Kidney (tissue), 14 donors: Measurements from ENCODE around the gene MSL1. TPM values are rescaled to one million over a fixed set of nuclear protein-coding genes. Genes with fewer than 3 reads are reported as not detected.

Source experiments
- DNase-seq, 5 donors: peaks; one replicate each; pipeline ENCODE4 v3.0.0-alpha.2; 2013 to 2020
- FAIRE-seq: peaks from 2 replicates; lab custom pipeline; 2012; peaks lifted over from hg19 to GRCh38; lab: Jason Lieb, UNC
- H3K27ac ChIP-seq, 2 donors: one replicate each; pipeline ENCODE4 v1.7.0; 2013; ENCODE audit warnings: low read depth in 2 of 2, low read length in 2 of 2, inconsistent platforms in 1 of 2
- H3K27me3 ChIP-seq: one replicate; pipeline ENCODE4 v1.7.1; 2013; ENCODE audit warnings: low read length, inconsistent platforms; ENCODE audit not compliant: control insufficient read depth, insufficient read depth
- H3K36me3 ChIP-seq, 3 donors: one replicate each; pipeline versions ENCODE4 v1.7.0 to v1.7.1; 2013; ENCODE audit warnings: low read length in 3 of 3, control low read depth in 1 of 3, inconsistent platforms in 1 of 3; ENCODE audit not compliant: insufficient read depth in 3 of 3, control insufficient read depth in 2 of 3
- H3K4me1 ChIP-seq, 3 donors: one replicate each; pipeline versions ENCODE4 v1.7.0 to v1.7.1; 2013; ENCODE audit warnings: low read length in 3 of 3, inconsistent platforms in 1 of 3, low read depth in 1 of 3; ENCODE audit not compliant: control insufficient read depth in 2 of 3, insufficient read depth in 2 of 3
- H3K4me3 ChIP-seq, 3 donors: one replicate each; pipeline versions ENCODE4 v1.7.0 to v1.8.1; 2013; ENCODE audit warnings: low read length in 3 of 3, control low read depth in 1 of 3, inconsistent platforms in 1 of 3
- H3K9ac ChIP-seq, 3 donors: one replicate each; pipeline versions ENCODE4 v1.7.0 to v1.7.1; 2013; ENCODE audit warnings: low read length in 3 of 3, control low read depth in 1 of 3, inconsistent platforms in 1 of 3
- H3K9me3 ChIP-seq, 3 donors: one replicate each; pipeline versions ENCODE4 v1.7.0 to v1.7.1; 2013; ENCODE audit warnings: low read length in 3 of 3, control low read depth in 1 of 3, inconsistent platforms in 1 of 3; ENCODE audit not compliant: control insufficient read depth in 2 of 3, insufficient read depth in 1 of 3
- intact Hi-C: fragments of 100-400 bp; cut with DNase I; formaldehyde crosslinking; loops from one replicate; pipeline ENCODE4 v1.11.1; 2022
- polyA plus RNA-seq: library from polyadenylated mRNA; stranded (reverse); fragments of 350-450 nt; fragmentation: Illumina TruSeq; extraction: RNeasy Lipid Tissue Mini Kit (QIAGEN cat#74804); gene quantifications from one replicate; pipeline ENCODE4 v1.2.3, GENCODE V29; 2014; ENCODE audit warnings: low read depth, low replicate concordance; ENCODE audit not compliant: insufficient read depth
- total RNA-seq: library from RNA; stranded (reverse); fragmentation: NEBNext Ultra II Directional; extraction: Animal tissue kit (Norgen Biotek cat#: 25700); gene quantifications from one replicate; pipeline ENCODE4 v1.2.1, GENCODE V29; 2021
- TF ChIP-seq, protein P1 (sequence below): IDR thresholded peaks from 3 replicates; pipeline ENCODE4 v1.5.1; 2012; ENCODE audit warnings: mild to moderate bottlenecking, moderate library complexity, borderline replicate concordance; ENCODE audit not compliant: insufficient read depth; ENCODE audit errors: extremely low read depth
- donor health status: control.
- donor health status: control.
- donor health status: control.
- donor health status: control.
- donor health status: control.
- donor health status: DM: yes; HTN: yes; CAD: no.
- donor health status: Normal renal cell carcinoma (clear cell type).

Gene MSL1
- total and polyA plus RNA-seq, 2 donors from 2014 or later, result 34.9 to 75.4 TPM

DNA sequence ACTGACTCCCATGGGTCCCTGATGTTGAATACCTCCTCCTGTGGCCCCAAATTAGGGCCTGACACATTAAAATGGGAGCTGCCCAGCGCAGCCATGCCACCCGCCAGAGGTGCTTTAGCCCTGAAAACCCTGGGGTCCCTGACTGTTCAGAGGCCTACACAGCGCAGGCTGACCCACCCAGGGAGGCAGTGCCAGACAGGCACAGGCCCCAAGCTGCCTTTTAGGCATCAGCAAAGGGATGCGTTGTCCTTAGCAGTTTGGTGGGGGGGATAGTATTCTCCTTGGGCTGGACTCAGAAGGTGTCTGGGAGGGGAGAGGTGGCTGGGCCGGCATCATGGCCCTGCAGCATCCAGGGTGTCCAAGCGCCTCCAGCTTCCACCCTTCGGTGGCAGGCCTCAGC lies 56.9 kb downstream of the MSL1 start:
- Histone ChIP-seq H3K9me3 (no peaks in the 10 kb centered on the region), H3K4me1 (peaks cover 0 to 8% (median 0%) of the 10 kb centered on the region in 3 donors), H3K27ac (no peak overlapping the region), H3K4me3 (no peak overlapping the region), H3K27me3 (no peaks in the 10 kb centered on the region), H3K9ac (no peak overlapping the region), H3K36me3 (peaks cover 0 to 8% (median 0%) of the 10 kb centered on the region in 3 donors)
- TF ChIP-seq, protein P1, sequence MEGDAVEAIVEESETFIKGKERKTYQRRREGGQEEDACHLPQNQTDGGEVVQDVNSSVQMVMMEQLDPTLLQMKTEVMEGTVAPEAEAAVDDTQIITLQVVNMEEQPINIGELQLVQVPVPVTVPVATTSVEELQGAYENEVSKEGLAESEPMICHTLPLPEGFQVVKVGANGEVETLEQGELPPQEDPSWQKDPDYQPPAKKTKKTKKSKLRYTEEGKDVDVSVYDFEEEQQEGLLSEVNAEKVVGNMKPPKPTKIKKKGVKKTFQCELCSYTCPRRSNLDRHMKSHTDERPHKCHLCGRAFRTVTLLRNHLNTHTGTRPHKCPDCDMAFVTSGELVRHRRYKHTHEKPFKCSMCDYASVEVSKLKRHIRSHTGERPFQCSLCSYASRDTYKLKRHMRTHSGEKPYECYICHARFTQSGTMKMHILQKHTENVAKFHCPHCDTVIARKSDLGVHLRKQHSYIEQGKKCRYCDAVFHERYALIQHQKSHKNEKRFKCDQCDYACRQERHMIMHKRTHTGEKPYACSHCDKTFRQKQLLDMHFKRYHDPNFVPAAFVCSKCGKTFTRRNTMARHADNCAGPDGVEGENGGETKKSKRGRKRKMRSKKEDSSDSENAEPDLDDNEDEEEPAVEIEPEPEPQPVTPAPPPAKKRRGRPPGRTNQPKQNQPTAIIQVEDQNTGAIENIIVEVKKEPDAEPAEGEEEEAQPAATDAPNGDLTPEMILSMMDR, result no peak
- intact Hi-C loops, result no loop called here
- no peak for DNase-seq
- FAIRE-seq, result no peak

DNA sequence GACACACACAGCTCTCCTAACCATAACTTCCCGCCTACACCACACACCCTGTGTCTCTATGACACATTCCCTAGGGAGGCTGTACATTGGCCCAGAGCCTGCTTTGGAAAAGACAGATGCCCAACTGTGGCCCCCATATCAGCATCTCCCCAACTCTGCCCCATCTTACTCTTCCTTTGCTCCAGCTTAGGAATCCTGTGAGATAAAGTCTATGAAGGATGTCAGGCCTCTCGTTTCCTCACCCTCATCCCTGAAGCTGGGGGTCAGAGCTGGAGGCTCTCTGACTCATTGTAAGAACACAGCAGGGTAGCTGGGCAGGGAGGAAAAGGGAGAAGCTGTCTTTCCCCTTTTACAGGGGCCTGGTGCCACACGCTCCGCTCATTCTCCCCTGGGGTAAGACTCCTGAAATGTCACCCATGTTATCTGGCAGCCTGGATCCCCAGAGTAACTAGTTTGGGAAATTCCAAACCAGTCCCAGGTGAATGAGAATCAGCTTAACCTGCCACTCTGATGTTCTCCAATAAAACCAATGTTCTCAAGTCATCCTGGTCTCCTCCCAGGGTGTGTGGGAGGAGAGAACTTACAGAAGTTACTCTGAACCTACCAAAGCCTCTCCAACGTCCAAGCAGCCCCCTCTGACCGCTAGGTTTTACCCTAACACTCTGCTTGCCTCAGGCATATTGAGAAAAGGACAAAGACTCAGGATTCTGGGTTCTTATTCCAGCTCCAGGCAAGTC lies 58.3 kb downstream of the MSL1 start:
- TF ChIP-seq, protein P1, result no peak
- Histone ChIP-seq H3K9ac (no peak overlapping the region), H3K4me3 (no peak overlapping the region), H3K9me3 (no peaks in the 10 kb centered on the region), H3K4me1 (peaks cover 0 to 8% (median 0%) of the 10 kb centered on the region in 3 donors), H3K36me3 (peaks cover 0 to 5% (median 0%) of the 10 kb centered on the region in 3 donors), H3K27me3 (no peaks in the 10 kb centered on the region), H3K27ac (no peak overlapping the region)
- intact Hi-C loops, result no loop called here
- FAIRE-seq (no peak), DNase-seq (no peak)

DNA sequence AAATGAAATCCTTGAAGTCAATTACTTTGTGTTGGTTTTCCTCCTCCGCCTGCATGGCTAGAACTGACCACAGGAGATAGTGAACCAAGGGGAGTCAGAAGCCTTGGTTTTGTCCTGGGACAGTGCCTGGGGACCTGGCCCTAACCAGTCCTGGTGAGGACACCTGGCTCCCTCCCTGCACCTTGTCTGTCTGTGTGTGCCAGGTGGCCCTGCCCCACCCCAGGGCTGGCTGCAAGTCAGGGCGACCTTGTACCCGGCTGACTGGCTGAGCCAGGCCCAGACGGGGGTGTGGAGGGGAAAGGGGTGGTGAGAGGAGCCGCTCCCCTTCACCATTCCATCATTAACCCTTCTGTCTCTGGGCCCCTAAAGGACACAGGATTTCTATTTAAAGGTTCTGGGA lies 58.9 kb downstream of the MSL1 start:
- Histone ChIP-seq H3K27me3 (no peaks in the 10 kb centered on the region), H3K27ac (no peak overlapping the region), H3K9ac (no peak overlapping the region), H3K4me1 (peaks cover 0 to 8% (median 0%) of the 10 kb centered on the region in 3 donors), H3K36me3 (peaks cover 0 to 5% (median 0%) of the 10 kb centered on the region in 3 donors), H3K4me3 (no peak overlapping the region), H3K9me3 (no peaks in the 10 kb centered on the region)
- no peak for FAIRE-seq
- no peak for DNase-seq
- intact Hi-C loops, result no loop called here
- TF ChIP-seq, protein P1, result no peak
